Measurements from ENCODE around the gene SH2D3C. TPM values are rescaled to one million over a fixed set of nuclear protein-coding genes. Genes with fewer than 3 reads are reported as not detected.
A peak's percentile ranks its signal among the peaks of the same experiment; 100 is the strongest.

Gene SH2D3C
- total RNA-seq, 4 donors from 2014 or later, result 0.38 to 4.8 (median 2.8) TPM

DNA sequence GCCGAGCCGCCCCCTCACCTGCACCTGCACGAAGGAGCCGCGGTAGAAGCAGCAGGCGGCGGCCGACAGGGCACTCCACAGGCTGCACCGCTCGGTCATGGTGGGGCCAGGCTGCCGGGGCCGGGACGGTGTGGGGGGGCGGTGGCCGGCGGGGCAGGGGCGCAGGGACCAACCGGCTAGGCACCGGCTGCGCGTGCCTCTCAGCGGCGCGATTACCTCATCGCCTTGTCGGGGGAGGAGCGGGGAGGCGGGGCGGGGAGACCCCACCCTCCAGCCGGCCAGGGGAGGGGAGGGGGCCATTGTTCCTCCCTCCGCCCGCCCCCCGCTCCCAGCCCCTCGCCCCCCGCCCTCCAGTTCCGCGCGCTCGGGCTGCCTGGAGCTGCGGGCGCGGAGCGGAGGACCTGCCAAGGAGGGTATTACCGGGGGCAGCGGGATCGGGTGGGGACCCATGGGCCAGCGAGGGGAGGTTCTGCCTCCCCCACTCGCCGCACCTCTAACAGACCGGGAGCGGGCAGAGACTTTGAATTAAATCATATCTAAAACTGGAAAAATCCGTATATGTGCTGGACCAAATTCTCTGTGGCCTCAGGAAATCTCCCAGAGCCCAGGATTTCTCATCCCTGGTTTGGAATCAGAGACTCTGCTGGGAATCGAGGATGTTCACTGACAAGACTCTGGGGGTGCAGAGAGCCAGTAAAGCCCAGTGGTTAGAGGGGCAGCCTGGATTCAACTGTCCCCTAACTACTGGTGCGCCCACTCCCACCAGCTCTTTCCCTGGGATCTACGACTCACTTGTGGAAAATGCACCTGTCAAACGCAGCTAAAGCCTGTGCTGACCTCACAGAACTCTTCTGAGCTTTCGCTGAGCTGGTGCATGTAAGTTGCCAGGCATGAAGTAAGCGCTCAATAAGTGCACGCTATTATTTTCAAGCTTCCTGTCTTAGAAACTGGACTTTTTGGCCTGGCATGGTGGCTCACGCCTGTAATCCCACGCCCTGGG lies 23.1 kb downstream of the SH2D3C start:
- Histone ChIP-seq H3K4me1 (peaks cover 5 to 30% (median 8%) of the 10 kb centered on the region in 3 donors), H3K9me3 (no peaks in the 10 kb centered on the region), H3K27me3 (peaks cover 5 to 63% (median 12%) of the 10 kb centered on the region in 4 donors), H3K4me3 (peak overlapping the region in 2 of 4 donors; percentile 4 to 6), H3K36me3 (peaks cover 0 to 9% (median 0%) of the 10 kb centered on the region in 3 donors), H3K27ac (peak overlapping the region in 1 of 4 donors; percentile 26)
- intact Hi-C loops (cut with DNase I), result no loop called here
- WGBS, 2 donors, result 63 to 69% methylated on average over 4 to 9 of the region's 61 CpGs
- no peak for DNase-seq
- no peak for TF ChIP-seq POLR2A (IDR thresholded peaks at IDR 0.05)
- TF ChIP-seq CTCF (IDR thresholded peaks at IDR 0.05), result no peak

DNA sequence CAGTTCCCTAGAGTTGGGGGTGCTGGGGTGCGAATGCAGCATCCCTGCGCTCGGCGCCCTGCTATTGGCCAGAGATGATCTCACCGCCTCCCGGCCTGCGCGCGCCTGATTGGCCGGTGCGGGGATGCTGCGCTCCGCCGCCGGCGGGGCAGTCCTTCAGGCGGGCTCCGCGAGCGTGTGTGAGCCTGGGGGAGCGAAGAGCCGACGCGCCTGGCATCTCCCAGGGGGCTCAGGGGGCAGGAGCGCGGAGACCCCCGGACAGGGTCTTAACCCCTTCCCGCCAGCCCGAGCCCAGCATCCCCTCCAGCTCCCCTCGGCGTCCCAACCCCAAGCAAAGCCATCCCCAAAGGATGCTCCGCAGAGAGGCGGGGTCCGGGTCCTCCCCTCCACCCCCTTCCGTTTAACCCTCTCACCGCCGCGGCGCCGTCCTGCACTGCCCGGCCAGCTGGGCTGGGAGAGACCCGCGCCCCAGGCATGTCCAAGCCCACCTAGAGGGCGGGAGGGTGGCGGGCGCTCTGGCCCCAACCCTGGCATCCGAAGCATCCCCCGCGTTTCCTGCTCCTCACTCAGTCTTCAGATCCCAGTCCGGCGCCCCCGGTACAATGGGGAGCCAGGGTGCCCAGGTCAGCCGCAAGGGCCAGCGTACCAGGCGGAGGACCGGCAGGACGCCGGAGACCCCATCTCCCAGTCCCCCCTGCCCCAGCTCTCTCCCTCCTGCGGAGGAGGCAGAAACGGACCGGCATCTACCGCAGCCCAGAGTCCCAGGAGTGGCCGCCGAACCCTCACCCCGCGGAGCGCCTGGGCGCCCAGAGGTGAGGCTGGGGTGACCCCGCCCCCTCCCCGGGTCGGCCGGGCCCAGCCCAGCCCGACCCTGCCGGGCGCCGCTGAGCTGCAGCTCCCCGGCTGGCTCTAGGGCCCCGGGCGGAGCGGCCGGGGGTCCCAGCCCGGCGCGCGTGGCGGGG lies 24.1 kb downstream of the SH2D3C start:
- no peak overlapping the region for H3K27ac ChIP-seq
- 60% methylated on average over 1 of the region's 86 CpGs; no CpG with 5 or more reads in 1 of the 2 donors for WGBS, 2 donors

DNA sequence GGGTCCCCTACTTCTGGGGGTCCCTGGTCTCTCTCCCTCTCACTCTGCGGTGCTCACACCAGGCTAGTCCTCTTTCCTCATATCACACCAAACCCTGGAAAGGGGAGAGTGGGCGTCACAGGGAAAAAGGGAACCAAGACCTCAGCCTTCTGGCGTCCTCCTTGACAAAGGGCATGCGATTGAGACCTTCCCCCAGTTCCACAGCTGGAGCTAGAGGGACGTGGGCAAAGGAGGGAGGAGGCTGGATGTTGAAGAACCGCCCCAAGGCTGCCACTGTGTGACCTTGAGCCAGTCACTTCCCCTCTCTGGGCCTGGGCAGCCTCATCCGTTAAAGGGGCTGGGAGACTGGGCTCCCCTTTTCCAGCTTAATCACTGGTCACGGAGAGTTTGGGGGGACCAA lies 24.8 kb downstream of the SH2D3C start:
- H3K4me1 ChIP-seq, result peaks cover 5 to 28% (median 8%) of the 10 kb centered on the region in 3 donors
- H3K36me3 ChIP-seq, result peaks cover 0 to 26% (median 0%) of the 10 kb centered on the region in 3 donors
- H3K27ac ChIP-seq, result no peak overlapping the region
- intact Hi-C loops (cut with DNase I), result no loop called here
- H3K4me3 ChIP-seq, result no peak overlapping the region
- peaks cover 5 to 63% (median 12%) of the 10 kb centered on the region in 4 donors for H3K27me3 ChIP-seq
- TF ChIP-seq POLR2A (IDR thresholded peaks at IDR 0.05), result no peak
- TF ChIP-seq CTCF (IDR thresholded peaks at IDR 0.05), result no peak
- H3K9me3 ChIP-seq, result no peaks in the 10 kb centered on the region
- 63 to 75% methylated on average over 4 to 5 of the region's 8 CpGs for WGBS, 2 donors
- no peak for DNase-seq

More for the DNA sequence above, 24.1 kb downstream of the SH2D3C start:
- Histone ChIP-seq H3K9me3 (no peaks in the 10 kb centered on the region), H3K4me1 (peaks cover 5 to 28% (median 8%) of the 10 kb centered on the region in 3 donors), H3K36me3 (peaks cover 0 to 19% (median 0%) of the 10 kb centered on the region in 3 donors), H3K4me3 (peak overlapping the region in 2 of 4 donors; percentile 4 to 6), H3K27me3 (peaks cover 5 to 63% (median 12%) of the 10 kb centered on the region in 4 donors)
- TF ChIP-seq CTCF (IDR thresholded peaks at IDR 0.05), result no peak
- no peak for TF ChIP-seq POLR2A (IDR thresholded peaks at IDR 0.05)
- intact Hi-C loops (cut with DNase I), result no loop called here
- DNase-seq, result no peak

- no peak overlapping the region for H3K4me3 ChIP-seq
- intact Hi-C loops (cut with DNase I), result no loop called here
- peaks cover 0 to 31% (median 0%) of the 10 kb centered on the region in 3 donors for H3K36me3 ChIP-seq
- no peak for DNase-seq
- H3K27ac ChIP-seq, result no peak overlapping the region
- WGBS, 2 donors, result 77 to 79% methylated on average over 7 to 8 of the region's 8 CpGs
- peaks cover 5 to 28% (median 8%) of the 10 kb centered on the region in 3 donors for H3K4me1 ChIP-seq
- H3K9me3 ChIP-seq, result no peaks in the 10 kb centered on the region
- TF ChIP-seq CTCF (IDR thresholded peaks at IDR 0.05), result no peak
- no peak for TF ChIP-seq POLR2A (IDR thresholded peaks at IDR 0.05)
- H3K27me3 ChIP-seq, result peaks cover 5 to 63% (median 12%) of the 10 kb centered on the region in 4 donors
Measured at GRCh38 chr9:127753148-127753547, 25.3 kb downstream of the SH2D3C start.
